ENCODE results near the gene TKTL1. TPM values are rescaled to one million over a fixed set of nuclear protein-coding genes. Genes with fewer than 3 reads are reported as not detected.

Gene TKTL1
- total RNA-seq, 3 donors from 2014 or later (not counting 1 experiment from before 2014, with no cell fraction given) = 17.1 to 42.8 (median 28.8) TPM

- Mint-ChIP-seq H3K9me3 (no peaks in the 10 kb centered on the region), H3K4me1 (peaks cover 20 to 32% of the 10 kb centered on the region in 2 donors), H3K4me3 (no peak overlapping the region), H3K36me3 (no peaks in the 10 kb centered on the region), H3K27ac (no peak overlapping the region), H3K27me3 (ENCODE audit: low read depth in 2 of 2) (peaks cover 0 to 13% of the 10 kb centered on the region in 2 donors)
- no peaks in the 10 kb centered on the region for H3K9me3 ChIP-seq (ENCODE audit: control insufficient read depth, insufficient read depth, low read length)
- no peak for TF ChIP-seq CTCF (IDR thresholded peaks at IDR 0.05)
- no peak for DNase-seq
- no peak overlapping the region for H3K27ac ChIP-seq (ENCODE audit: low read length)
- intact Hi-C loops (cut with micrococcal nuclease) = no loop called here
- no peak overlapping the region for H3K4me3 ChIP-seq (ENCODE audit: low read length)
- H3K27me3 ChIP-seq (ENCODE audit: control insufficient read depth, insufficient read depth, low read length) = no peaks in the 10 kb centered on the region
- H3K36me3 ChIP-seq (ENCODE audit: control insufficient read depth, insufficient read depth, low read length) = no peaks in the 10 kb centered on the region
- no peak for ATAC-seq
- 85% methylated on average over 7 of the region's 7 CpGs for WGBS (ENCODE audit: insufficient coverage)
- peaks cover 20% of the 10 kb centered on the region for H3K4me1 ChIP-seq (ENCODE audit: control insufficient read depth, insufficient read depth, low read length)
Measured at GRCh38 chrX:154323537-154323936, 27.9 kb downstream of the TKTL1 start.

GRCh38 chrX:154325541-154325940 lies 29.9 kb downstream of the TKTL1 start:
- ATAC-seq (no peak), DNase-seq (no peak)
- no peak overlapping the region for H3K27ac ChIP-seq (ENCODE audit: low read length)
- WGBS (ENCODE audit: insufficient coverage) = 100% methylated on average over 6 of the region's 8 CpGs
- no peak for TF ChIP-seq CTCF (IDR thresholded peaks at IDR 0.05)
- no peaks in the 10 kb centered on the region for H3K9me3 ChIP-seq (ENCODE audit: control insufficient read depth, insufficient read depth, low read length)
- H3K4me1 Mint-ChIP-seq = peaks cover 20 to 22% of the 10 kb centered on the region in 2 donors
- H3K27me3 Mint-ChIP-seq (ENCODE audit: low read depth in 2 of 2) = peaks cover 0 to 4% of the 10 kb centered on the region in 2 donors
- no peaks in the 10 kb centered on the region for H3K36me3 ChIP-seq (ENCODE audit: control insufficient read depth, insufficient read depth, low read length)
- no peak overlapping the region for H3K4me3 Mint-ChIP-seq
- peak overlapping the region in 1 of 2 donors; percentile 78 for H3K27ac Mint-ChIP-seq
- H3K36me3 Mint-ChIP-seq = no peaks in the 10 kb centered on the region
- no peaks in the 10 kb centered on the region for H3K27me3 ChIP-seq (ENCODE audit: control insufficient read depth, insufficient read depth, low read length)
- H3K9me3 Mint-ChIP-seq = no peaks in the 10 kb centered on the region
- H3K4me3 ChIP-seq (ENCODE audit: low read length) = no peak overlapping the region
- intact Hi-C loops (cut with micrococcal nuclease) = no loop called here
- H3K4me1 ChIP-seq (ENCODE audit: control insufficient read depth, insufficient read depth, low read length) = peaks cover 20% of the 10 kb centered on the region

- H3K36me3 ChIP-seq (ENCODE audit: control insufficient read depth, insufficient read depth, low read length) = no peaks in the 10 kb centered on the region
- no peaks in the 10 kb centered on the region for H3K36me3 Mint-ChIP-seq
- peaks cover 20 to 22% of the 10 kb centered on the region in 2 donors for H3K4me1 Mint-ChIP-seq
- peak overlapping the region; percentile 45 for H3K4me3 Mint-ChIP-seq
- intact Hi-C loops (cut with micrococcal nuclease) = no loop called here
- ATAC-seq = peak; percentile 70 to 91 (median 91)
- H3K27ac Mint-ChIP-seq = peak overlapping the region; percentile 78 to 81
- no peaks in the 10 kb centered on the region for H3K9me3 ChIP-seq (ENCODE audit: control insufficient read depth, insufficient read depth, low read length)
- H3K4me1 ChIP-seq (ENCODE audit: control insufficient read depth, insufficient read depth, low read length) = peaks cover 20% of the 10 kb centered on the region
- no peak overlapping the region for H3K4me3 ChIP-seq (ENCODE audit: low read length)
- peak overlapping the region; percentile 27 for H3K27ac ChIP-seq (ENCODE audit: low read length)
- H3K27me3 Mint-ChIP-seq (ENCODE audit: low read depth in 2 of 2) = no peaks in the 10 kb centered on the region
- no peak for TF ChIP-seq CTCF (IDR thresholded peaks at IDR 0.05)
- H3K9me3 Mint-ChIP-seq = no peaks in the 10 kb centered on the region
- WGBS (ENCODE audit: insufficient coverage) = 29% methylated on average over 11 of the region's 11 CpGs
- DNase-seq = peak; percentile 16 to 73
- no peaks in the 10 kb centered on the region for H3K27me3 ChIP-seq (ENCODE audit: control insufficient read depth, insufficient read depth, low read length)
Measured at GRCh38 chrX:154327038-154327820, 31.6 kb downstream of the TKTL1 start.

Data from natural killer cell (primary cell).